GM12878 (cell line): Measurements from ENCODE around the gene LDLRAD3. TPM values are rescaled to one million over a fixed set of nuclear protein-coding genes. Genes with fewer than 3 reads are reported as not detected.

Experiments
- ATAC-seq: fragments of 200-7000 bp; cut with Tn5 transposase; 3 replicates; pipeline ENCODE4 v1.9.1; 2020; ENCODE audit warnings: mild to moderate bottlenecking, moderate library complexity
- BruUV-seq: library from RNA; stranded (reverse); fragments of 400-500 nt; replicated peaks from 2 replicates; lab custom pipeline; 2021; lab: Mats Ljungman, UMichigan
- CTCF ChIA-PET: fragments of 300-600 bp; sonication (Branson Sonifier 250); formaldehyde crosslinking; extraction: SDS; loops from one replicate; lab custom pipeline; 2021; ENCODE audit warnings: inconsistent platforms; lab: Yijun Ruan, JAX
- POLR2A ChIA-PET: fragments of 350-600 bp; formaldehyde crosslinking; extraction: SDS; loops from one replicate; lab custom pipeline; 2021; ENCODE audit warnings: inconsistent platforms; lab: Charles Lee
- RAD21 ChIA-PET: fragments of 300-600 bp; sonication (Branson Sonifier 250); formaldehyde crosslinking; loops from one replicate; lab custom pipeline; 2023; ENCODE audit warnings: antibody characterized with exemption; ENCODE audit not compliant: unreplicated experiment; lab: Charles Lee
- SMC1A ChIA-PET: fragments of 300-600 bp; sonication (Branson Sonifier 250); formaldehyde crosslinking; loops from one replicate; lab custom pipeline; 2023; ENCODE audit not compliant: unreplicated experiment, uncharacterized antibody; lab: Charles Lee
- DNase-seq: peaks from one replicate; pipeline ENCODE4 v3.0.0-alpha.2; 2011; ENCODE audit warnings: low read depth, low spot score
- FAIRE-seq: peaks from 3 replicates; lab custom pipeline; 2011; peaks lifted over from hg19 to GRCh38; lab: Jason Lieb, UNC
- H2AFZ ChIP-seq: 2 replicates; pipeline ENCODE4 v1.6.0; 2011; ENCODE audit warnings: low read depth, low read length, control low read depth; ENCODE audit not compliant: control insufficient read depth
- H3K27ac ChIP-seq: 2 replicates; pipeline ENCODE4 v1.5.1; 2011; ENCODE audit warnings: control low read depth; ENCODE audit not compliant: control insufficient read depth, insufficient read depth
- H3K27me3 ChIP-seq, 2 experiments: replicated peaks in 1 of 2; 2 replicates each; pipeline versions ENCODE4 v1.6.0 to v1.6.1; 2011; ENCODE audit warnings: low read length in 1 of 2; ENCODE audit not compliant: control insufficient read depth in 2 of 2, insufficient read depth in 2 of 2
- H3K36me3 ChIP-seq, 2 experiments: 2 replicates each; pipeline ENCODE4 v1.5.1; 2011; ENCODE audit warnings: low read length in 1 of 2; ENCODE audit not compliant: control insufficient read depth in 2 of 2, insufficient read depth in 2 of 2
- H3K4me1 ChIP-seq: 2 replicates; pipeline ENCODE4 v1.6.1; 2011; ENCODE audit warnings: mild to moderate bottlenecking, low read length, moderate library complexity, mixed read lengths; ENCODE audit not compliant: control insufficient read depth, insufficient read depth
- H3K4me2 ChIP-seq: 2 replicates; pipeline ENCODE4 v1.6.0; 2011; ENCODE audit warnings: control low read depth; ENCODE audit not compliant: control insufficient read depth, insufficient read depth
- H3K4me3 ChIP-seq: fragments of 200-600 bp; sonication (generic); 2 replicates; pipeline ENCODE4 v1.5.1; 2016
- H3K79me2 ChIP-seq: 2 replicates; pipeline ENCODE4 v1.6.0; 2011; ENCODE audit warnings: low read length; ENCODE audit not compliant: control insufficient read depth, insufficient read depth
- H3K9ac ChIP-seq: 2 replicates; pipeline ENCODE4 v1.8.0; 2011; ENCODE audit warnings: low read length, control low read depth, mixed read lengths; ENCODE audit not compliant: control insufficient read depth, insufficient read depth
- H3K9me3 ChIP-seq: replicated peaks from 3 replicates; pipeline ENCODE4 v1.5.1; 2011; ENCODE audit warnings: mild to moderate bottlenecking, low read length; ENCODE audit not compliant: control insufficient read depth, insufficient read depth
- H4K20me1 ChIP-seq: 2 replicates; pipeline ENCODE4 v1.6.0; 2011; ENCODE audit not compliant: control insufficient read depth, insufficient read depth
- ESRRA ChIP-seq: IDR thresholded peaks from 2 replicates; pipeline ENCODE4 v1.6.1; 2012; ENCODE audit warnings: mild to moderate bottlenecking, low read length, improper control_type of control experiment
- GABPA ChIP-seq: IDR thresholded peaks from 2 replicates; pipeline ENCODE4 v1.6.1; 2014; ENCODE audit warnings: antibody characterized with exemption, low read depth, mild to moderate bottlenecking, inconsistent platforms
- MEF2A ChIP-seq: IDR thresholded peaks from 2 replicates; pipeline ENCODE4 v1.6.1; 2011; ENCODE audit warnings: low read depth, mild to moderate bottlenecking, low read length, moderate library complexity; ENCODE audit not compliant: insufficient read depth
- STAT3 ChIP-seq: IDR thresholded peaks from 2 replicates; pipeline ENCODE4 v1.6.1; 2011; ENCODE audit warnings: low read depth, low read length, improper control_type of control experiment
- WGBS: methylation state at CpG from one replicate; pipeline ENCODE4 v1.1.6; 2016; ENCODE audit warnings: low lambda C conversion rate; ENCODE audit not compliant: insufficient replicate concordance, insufficient coverage; ENCODE audit errors: missing lambda C conversion rate; 5-methylcytosine and 5-hydroxymethylcytosine counted together
- in situ Hi-C: fragments of 300-500 bp; cut with MboI; formaldehyde crosslinking; loops from 9 replicates; pipeline ENCODE4 v1.14.3; 2018; ENCODE audit warnings: mixed read lengths
- intact Hi-C: fragments of 100-400 bp; cut with micrococcal nuclease; formaldehyde crosslinking; loops from one replicate; pipeline ENCODE4 v1.14.2; 2022; ENCODE audit not compliant: unreplicated experiment
- polyA plus RNA-seq, 11 experiments: library from polyadenylated mRNA; depleted of rRNA in 4 of 11; unstranded in 6 of 11; stranded (reverse) in 5 of 11; fragments of >200 nt; fragmentation: Nextera tagmentation in 4 of 11; fragmentation: Illumina TruSeq in 1 of 11; extraction: Ambion mirVana in 4 of 11; extraction: Trizol in 1 of 11; gene quantifications; 1 replicate in 1 of 11; 2 replicates in 10 of 11; pipeline versions ENCODE4 v1.2.1 to v1.2.3, GENCODE V29; 2011 to 2016; ENCODE audit warnings: inconsistent platforms in 2 of 11, missing spikeins in 2 of 11, low read depth in 1 of 11
- total RNA-seq, 4 experiments: library from RNA; depleted of rRNA in 3 of 4; stranded (reverse); fragments of >200 nt in 3 of 4; fragmentation: Illumina TruSeq in 1 of 4; extraction: Trizol in 1 of 4; gene quantifications; 2 replicates each; pipeline versions ENCODE4 v1.2.1 to v1.2.3, GENCODE V29; 2013 to 2021

Gene LDLRAD3
- total and polyA plus RNA-seq, 10 of the 15 experiments (the other 5 are each of a cell fraction or from before 2014, with no cell fraction given), result 2.5 to 17.2 (median 10.7) TPM

GRCh38 chr11:36151933-36152580 lies 208.2 kb downstream of the LDLRAD3 start:
- ChIA-PET CTCF (interaction anchor here (0.9 to 1.3 kb wide), 4 partner anchors 12 to 113 kb away, joined by 3 to 4 read pairs (median 4); no protein-coding TSS in a partner anchor), POLR2A (no interaction called here), RAD21 (interaction anchor here (0.9 to 2.1 kb wide), 3 partner anchors 11 to 330 kb away, joined by 4 to 11 read pairs (median 4); no protein-coding TSS in a partner anchor), SMC1A (interaction anchor here (1.0 to 1.2 kb wide), 2 partner anchors 29 to 330 kb away, joined by 3 read pairs; no protein-coding TSS in a partner anchor)
- H3K4me2 ChIP-seq, result no peak overlapping the region
- no peak for DNase-seq
- no peaks in the 10 kb centered on the region for H3K27me3 ChIP-seq
- no peaks in the 10 kb centered on the region for H3K79me2 ChIP-seq
- in situ Hi-C loops (no loop called here), intact Hi-C loops (loop anchor here (5.0 kb wide), 3 partner anchors 105 to 535 kb away; partner anchors contain the start of gene FJX1)
- H3K4me1 ChIP-seq, result no peaks in the 10 kb centered on the region
- TF ChIP-seq ESRRA (no peak), GABPA (no peak)
- no TSS peak for BruUV-seq
- no peaks in the 10 kb centered on the region for H3K36me3 ChIP-seq
- no peak for FAIRE-seq
- no peak overlapping the region for H3K4me3 ChIP-seq
- H3K9me3 ChIP-seq, result no peaks in the 10 kb centered on the region
- no peak overlapping the region for H3K9ac ChIP-seq
- no peak overlapping the region for H3K27ac ChIP-seq
- no peak overlapping the region for H2AFZ ChIP-seq
- 36% methylated on average over 7 of the region's 7 CpGs for WGBS
- ATAC-seq, result no peak
- no peaks in the 10 kb centered on the region for H4K20me1 ChIP-seq

GRCh38 chr11:36153551-36153950 lies 209.7 kb downstream of the LDLRAD3 start:
- ChIA-PET SMC1A (no interaction called here), POLR2A (no interaction called here), RAD21 (no interaction called here), CTCF (no interaction called here)
- ATAC-seq, result no peak
- no peaks in the 10 kb centered on the region for H3K9me3 ChIP-seq
- H3K79me2 ChIP-seq, result no peaks in the 10 kb centered on the region
- H3K4me2 ChIP-seq, result no peak overlapping the region
- no peak for FAIRE-seq
- intact Hi-C loops, result loop anchor here (5.0 kb wide), 3 partner anchors 104 to 536 kb away; partner anchors contain the start of gene FJX1
- no peak overlapping the region for H3K27ac ChIP-seq
- DNase-seq, result no peak
- no TSS peak for BruUV-seq
- WGBS, result 95% methylated on average over 2 of the region's 2 CpGs
- H3K27me3 ChIP-seq, result no peaks in the 10 kb centered on the region
- H3K4me3 ChIP-seq, result no peak overlapping the region
- no peaks in the 10 kb centered on the region for H4K20me1 ChIP-seq
- H3K36me3 ChIP-seq, result no peaks in the 10 kb centered on the region
- no peak overlapping the region for H3K9ac ChIP-seq
- H2AFZ ChIP-seq, result no peak overlapping the region
- no peaks in the 10 kb centered on the region for H3K4me1 ChIP-seq
- in situ Hi-C loops, result no loop called here
- no peak for TF ChIP-seq MEF2A
- TF ChIP-seq STAT3, result no peak
- TF ChIP-seq, all 136 proteins: peak for 0
